OCI-LY3 (cell line): Measurements from ENCODE around the gene IQGAP2.

Experiments
- CTCF ChIP-seq: fragments of 200-600, 300-600 bp; sonication (generic); IDR thresholded peaks from 2 replicates; pipeline ENCODE4 v1.5.1; 2014; ENCODE audit warnings: antibody characterized with exemption, low read length, low read depth
- EZH2phosphoT487 ChIP-seq: fragments of 200-600 bp; shearing (Covaris generic); IDR thresholded peaks from 2 replicates; pipeline ENCODE4 v1.6.1; 2018; ENCODE audit warnings: antibody characterized with exemption, mixed run types, low read depth

- no peak for TF ChIP-seq CTCF
- TF ChIP-seq EZH2phosphoT487: no peak
These were observed 173.9 kb downstream of the IQGAP2 start for GRCh38 chr5:76576996-76577395.
